ENCODE data around the gene P2RY11. TPM values are rescaled to one million over a fixed set of nuclear protein-coding genes. Genes with fewer than 3 reads are reported as not detected.

P2RY11 gene
- total RNA-seq, 2 donors from 2014 or later: 9.2 to 20.8 TPM

DNA sequence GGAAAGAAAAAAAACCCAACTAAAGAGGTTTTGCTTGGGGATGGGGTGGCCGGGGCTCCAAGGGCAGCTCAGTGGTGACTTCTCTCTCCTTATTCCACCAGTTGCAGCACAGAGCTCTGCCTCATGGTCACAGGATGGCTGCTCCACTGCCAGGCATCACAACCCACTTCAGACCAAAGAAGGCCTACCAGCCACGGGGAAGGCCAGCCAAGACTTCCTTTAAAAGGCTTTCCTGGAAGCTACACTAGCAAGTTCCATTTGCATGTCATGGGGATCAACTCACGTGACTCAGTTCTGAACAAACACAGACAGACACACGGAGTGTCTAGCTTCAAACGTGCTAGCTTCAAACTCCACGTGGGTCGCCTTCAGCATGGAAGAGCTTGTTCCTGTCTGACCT is 21.4 kb downstream of the P2RY11 start:
- no peaks in the 10 kb centered on the region for H3K4me1 ChIP-seq (replicated peaks)
- 96% methylated on average over 7 of the region's 7 CpGs for WGBS
- intact Hi-C loops (cut with DNase I): no loop called here
- H3K36me3 ChIP-seq: peaks cover 9 to 10% of the 10 kb centered on the region in 2 donors
- no peak overlapping the region for H3K27ac ChIP-seq
- H3K9me3 ChIP-seq: no peaks in the 10 kb centered on the region
- DNase-seq (ENCODE audit: low spot score): no peak
- H3K27me3 ChIP-seq (replicated peaks; ENCODE audit: insufficient read depth): no peaks in the 10 kb centered on the region
- H3K4me3 ChIP-seq: no peak overlapping the region
- TF ChIP-seq POLR2AphosphoS5 (IDR thresholded peaks at IDR 0.05) (no peak), POLR2A (IDR thresholded peaks at IDR 0.05) (no peak)
- TF ChIP-seq, protein P1, sequence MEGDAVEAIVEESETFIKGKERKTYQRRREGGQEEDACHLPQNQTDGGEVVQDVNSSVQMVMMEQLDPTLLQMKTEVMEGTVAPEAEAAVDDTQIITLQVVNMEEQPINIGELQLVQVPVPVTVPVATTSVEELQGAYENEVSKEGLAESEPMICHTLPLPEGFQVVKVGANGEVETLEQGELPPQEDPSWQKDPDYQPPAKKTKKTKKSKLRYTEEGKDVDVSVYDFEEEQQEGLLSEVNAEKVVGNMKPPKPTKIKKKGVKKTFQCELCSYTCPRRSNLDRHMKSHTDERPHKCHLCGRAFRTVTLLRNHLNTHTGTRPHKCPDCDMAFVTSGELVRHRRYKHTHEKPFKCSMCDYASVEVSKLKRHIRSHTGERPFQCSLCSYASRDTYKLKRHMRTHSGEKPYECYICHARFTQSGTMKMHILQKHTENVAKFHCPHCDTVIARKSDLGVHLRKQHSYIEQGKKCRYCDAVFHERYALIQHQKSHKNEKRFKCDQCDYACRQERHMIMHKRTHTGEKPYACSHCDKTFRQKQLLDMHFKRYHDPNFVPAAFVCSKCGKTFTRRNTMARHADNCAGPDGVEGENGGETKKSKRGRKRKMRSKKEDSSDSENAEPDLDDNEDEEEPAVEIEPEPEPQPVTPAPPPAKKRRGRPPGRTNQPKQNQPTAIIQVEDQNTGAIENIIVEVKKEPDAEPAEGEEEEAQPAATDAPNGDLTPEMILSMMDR (IDR thresholded peaks at IDR 0.05): no peak

DNA sequence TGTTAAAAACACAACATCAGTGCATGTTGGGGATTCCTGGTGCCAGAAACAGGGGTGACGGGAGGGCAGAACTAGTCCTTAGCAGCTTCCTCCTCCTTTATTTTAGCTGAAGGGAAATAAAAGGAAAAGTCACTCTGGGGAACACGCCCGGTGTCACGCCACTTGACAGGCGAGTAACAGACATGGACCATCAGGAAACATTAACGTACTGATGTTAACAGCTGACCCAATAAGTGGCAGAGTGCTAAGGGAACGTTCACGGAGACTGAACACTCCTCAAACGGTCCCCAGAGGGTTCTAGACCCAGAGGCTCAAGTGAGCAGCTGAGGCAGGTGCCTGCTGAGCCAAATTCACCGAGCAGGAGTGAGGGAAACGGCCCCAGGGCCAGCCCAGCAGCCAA is 22.1 kb downstream of the P2RY11 start:
- H3K36me3 ChIP-seq: peaks cover 9 to 10% of the 10 kb centered on the region in 2 donors
- intact Hi-C loops (cut with DNase I): no loop called here
- 88% methylated on average over 11 of the region's 11 CpGs for WGBS
- no peaks in the 10 kb centered on the region for H3K9me3 ChIP-seq
- TF ChIP-seq, protein P1 (IDR thresholded peaks at IDR 0.05): no peak
- TF ChIP-seq POLR2A (IDR thresholded peaks at IDR 0.05) (no peak), POLR2AphosphoS5 (IDR thresholded peaks at IDR 0.05) (no peak)
- no peaks in the 10 kb centered on the region for H3K27me3 ChIP-seq (replicated peaks; ENCODE audit: insufficient read depth)
- no peak overlapping the region for H3K4me3 ChIP-seq
- no peaks in the 10 kb centered on the region for H3K4me1 ChIP-seq (replicated peaks)
- H3K27ac ChIP-seq: no peak overlapping the region
- no peak for DNase-seq (ENCODE audit: low spot score)

DNA sequence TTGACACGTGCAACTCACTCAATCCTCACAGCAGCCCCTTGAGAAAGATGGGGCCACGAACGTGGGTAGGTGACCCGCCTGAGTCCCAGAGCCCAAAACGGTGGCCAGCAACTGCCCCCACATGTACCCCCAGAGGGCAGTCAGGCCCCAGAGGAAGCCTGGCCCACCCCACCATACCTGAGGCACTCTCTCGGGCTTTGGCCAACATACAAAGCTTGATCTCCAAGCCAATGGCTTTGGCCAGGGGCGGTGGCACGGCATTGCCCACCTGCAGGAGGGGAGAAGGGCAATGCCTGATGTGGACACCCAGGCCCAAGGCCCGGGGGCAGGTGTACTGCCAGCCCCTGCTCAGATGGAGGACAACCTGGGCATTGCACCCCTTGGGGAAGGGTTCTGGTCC is 22.5 kb downstream of the P2RY11 start:
- Histone ChIP-seq H3K36me3 (peaks cover 9 to 10% of the 10 kb centered on the region in 2 donors), H3K9me3 (no peaks in the 10 kb centered on the region), H3K4me1 (replicated peaks) (no peaks in the 10 kb centered on the region), H3K4me3 (no peak overlapping the region), H3K27ac (no peak overlapping the region), H3K27me3 (replicated peaks; ENCODE audit: insufficient read depth) (no peaks in the 10 kb centered on the region)
- TF ChIP-seq POLR2AphosphoS5 (IDR thresholded peaks at IDR 0.05): no peak
- TF ChIP-seq, protein P1 (IDR thresholded peaks at IDR 0.05): no peak
- TF ChIP-seq POLR2A (IDR thresholded peaks at IDR 0.05): no peak
- WGBS: 94% methylated on average over 9 of the region's 9 CpGs
- intact Hi-C loops (cut with DNase I): no loop called here
- DNase-seq (ENCODE audit: low spot score): no peak

DNA sequence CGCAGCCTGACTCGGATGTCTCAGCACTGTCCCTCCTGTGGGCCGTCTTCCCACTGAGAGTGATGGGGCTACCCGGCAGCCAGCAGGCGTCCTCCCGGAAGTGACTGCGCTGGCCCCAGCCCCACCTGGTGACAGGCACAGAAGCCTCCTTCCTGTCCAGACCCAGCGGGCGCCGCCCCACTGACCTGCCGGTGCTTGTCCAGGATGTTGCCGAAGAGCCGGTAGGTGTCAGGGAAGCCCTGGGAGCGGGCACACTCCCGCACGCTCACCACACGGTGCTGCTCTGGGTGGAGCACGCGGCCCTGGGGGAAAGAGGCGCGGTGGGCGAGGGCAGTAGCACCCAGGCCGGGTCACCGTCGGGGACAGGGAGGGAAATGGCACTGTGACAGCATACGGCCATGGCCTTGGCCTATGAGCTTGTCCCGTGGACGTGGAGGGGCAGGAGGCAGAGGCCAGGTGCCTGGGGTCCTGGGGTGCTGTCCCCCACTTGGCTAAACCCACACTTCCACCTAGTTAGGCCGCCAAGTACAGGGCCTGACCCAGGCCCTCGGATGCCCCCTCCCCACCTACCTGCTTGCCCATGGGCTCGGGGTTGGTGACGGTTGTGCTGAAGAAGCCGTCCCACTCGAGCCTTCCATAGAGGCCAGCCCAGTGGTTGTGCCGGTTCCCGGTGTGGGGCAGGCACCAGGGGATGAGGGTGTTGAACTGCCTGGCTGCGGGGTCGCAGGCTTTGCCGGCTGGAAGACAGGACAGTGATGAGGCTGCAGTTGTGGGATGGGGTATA is 24.2 kb downstream of the P2RY11 start:
- intact Hi-C loops (cut with DNase I): no loop called here
- TF ChIP-seq POLR2AphosphoS5 (IDR thresholded peaks at IDR 0.05): no peak
- TF ChIP-seq, protein P1 (IDR thresholded peaks at IDR 0.05): no peak
- TF ChIP-seq POLR2A (IDR thresholded peaks at IDR 0.05): no peak
- Histone ChIP-seq H3K27ac (no peak overlapping the region), H3K9me3 (no peaks in the 10 kb centered on the region), H3K36me3 (peaks cover 9 to 11% of the 10 kb centered on the region in 2 donors), H3K4me1 (replicated peaks) (no peaks in the 10 kb centered on the region), H3K4me3 (no peak overlapping the region), H3K27me3 (replicated peaks; ENCODE audit: insufficient read depth) (no peaks in the 10 kb centered on the region)
- 80% methylated on average over 39 of the region's 39 CpGs for WGBS
- no peak for DNase-seq (ENCODE audit: low spot score)

DNA sequence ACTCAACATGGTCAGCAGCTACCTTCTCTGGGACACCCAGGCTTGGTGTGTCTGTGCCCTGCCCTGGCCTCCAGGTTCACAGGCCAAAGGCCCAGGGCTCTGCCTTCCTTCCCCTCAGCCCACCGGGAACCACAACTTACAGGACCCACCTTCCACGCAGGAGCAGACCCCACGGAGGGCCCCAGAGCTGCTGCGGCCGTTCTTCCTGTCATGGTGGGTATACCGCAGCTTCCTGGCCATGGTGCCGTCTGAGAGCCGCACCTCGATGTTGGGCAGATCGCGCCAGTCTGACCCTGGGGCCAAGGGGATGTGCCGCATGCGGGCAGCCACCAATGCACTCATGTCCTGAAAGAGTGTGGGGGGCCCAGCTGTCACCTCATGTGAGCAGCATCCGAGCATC is 25.4 kb downstream of the P2RY11 start:
- peaks cover 13 to 14% of the 10 kb centered on the region in 2 donors for H3K36me3 ChIP-seq
- intact Hi-C loops (cut with DNase I): no loop called here

More for the DNA sequence above, 25.4 kb downstream of the P2RY11 start:
- Histone ChIP-seq H3K4me3 (no peak overlapping the region), H3K27me3 (replicated peaks; ENCODE audit: insufficient read depth) (no peaks in the 10 kb centered on the region), H3K27ac (no peak overlapping the region), H3K9me3 (no peaks in the 10 kb centered on the region), H3K4me1 (replicated peaks) (no peaks in the 10 kb centered on the region)
- TF ChIP-seq POLR2A (IDR thresholded peaks at IDR 0.05) (no peak), POLR2AphosphoS5 (IDR thresholded peaks at IDR 0.05) (no peak)
- TF ChIP-seq, protein P1 (IDR thresholded peaks at IDR 0.05): no peak
- DNase-seq (ENCODE audit: low spot score): no peak
- 92% methylated on average over 12 of the region's 14 CpGs for WGBS
